GM21576 (cell line): ENCODE measurements around the gene PSKH1.
A peak's percentile ranks its signal among the peaks of the same experiment; 100 is the strongest.

ENCODE experiments used
- ATAC-seq: cut with Tn5 transposase; IDR thresholded peaks from one replicate; pipeline ENCODE4 v1.9.1; 2021; ENCODE audit warnings: mild to moderate bottlenecking, moderate library complexity; ENCODE audit not compliant: unreplicated experiment

PSKH1 gene

GRCh38 chr16:67865318-67865717, 27.7 kb upstream of the PSKH1 start:
- ATAC-seq = no peak

GRCh38 chr16:67868290-67868689, 24.8 kb upstream of the PSKH1 start:
- no peak for ATAC-seq

- ATAC-seq = no peak
Measured at GRCh38 chr16:67869653-67870052, 23.4 kb upstream of the PSKH1 start.

- ATAC-seq = no peak
Measured at GRCh38 chr16:67871256-67871655, 21.8 kb upstream of the PSKH1 start.

GRCh38 chr16:67872131-67872630, 20.9 kb upstream of the PSKH1 start:
- ATAC-seq = no peak

GRCh38 chr16:67872631-67873434, 20.2 kb upstream of the PSKH1 start, which contains the start of gene EDC4:
Gene EDC4, plus strand, starts transcription at chr16:67873052. Its CDS starts 210 bp downstream, at chr16:67873262.
- peak; percentile 61 for ATAC-seq

- no peak for ATAC-seq
Measured at GRCh38 chr16:67873435-67874370, 19.4 kb upstream of the PSKH1 start.

GRCh38 chr16:67874372-67874771, 18.7 kb upstream of the PSKH1 start:
- ATAC-seq = no peak

- no peak for ATAC-seq
Measured at GRCh38 chr16:67877064-67877463, 16.0 kb upstream of the PSKH1 start.

- ATAC-seq = no peak
Measured at GRCh38 chr16:67878232-67878631, 14.8 kb upstream of the PSKH1 start.

GRCh38 chr16:67878846-67879245, 14.2 kb upstream of the PSKH1 start:
- no peak for ATAC-seq

- no peak for ATAC-seq
Measured at GRCh38 chr16:67879462-67879861, 13.6 kb upstream of the PSKH1 start.

GRCh38 chr16:67879936-67880335, 13.1 kb upstream of the PSKH1 start:
- no peak for ATAC-seq

- no peak for ATAC-seq
Measured at GRCh38 chr16:67880584-67880983, 12.5 kb upstream of the PSKH1 start.

GRCh38 chr16:67881621-67882161, 11.4 kb upstream of the PSKH1 start:
- ATAC-seq = no peak

GRCh38 chr16:67882374-67883145, 10.5 kb upstream of the PSKH1 start:
- no peak for ATAC-seq

GRCh38 chr16:67883146-67883871, 9.7 kb upstream of the PSKH1 start:
- ATAC-seq = no peak

- no peak for ATAC-seq
Measured at GRCh38 chr16:67883872-67884261, 9.2 kb upstream of the PSKH1 start.

GRCh38 chr16:67884684-67885083, 8.4 kb upstream of the PSKH1 start, which contains the start of gene NRN1L:
Gene NRN1L, plus strand, starts transcription at chr16:67884885. Its CDS starts 19 bp downstream, at chr16:67884904.
- no peak for ATAC-seq

GRCh38 chr16:67885545-67885944, 7.5 kb upstream of the PSKH1 start:
- ATAC-seq = no peak
